Thoracic aorta (tissue), 2 donors: ENCODE measurements around the gene IL6R. TPM values are rescaled to one million over a fixed set of nuclear protein-coding genes. Genes with fewer than 3 reads are reported as not detected.

Source experiments
- ATAC-seq: fragments of 150-250 bp; one replicate; pipeline ENCODE4 v1.8.0; 2017; ENCODE audit warnings: low read depth; ENCODE audit not compliant: insufficient number of reproducible peaks, low FRiP score
- DNase-seq: peaks from one replicate; pipeline ENCODE4 v3.0.0-alpha.2; 2020; ENCODE audit warnings: low spot score
- H3K27ac ChIP-seq, 2 donors: fragments of 200-600 bp; sonication (generic); 1 replicate in 1 of 2; 2 replicates in 1 of 2; pipeline ENCODE4 v1.5.1; 2016; ENCODE audit warnings: mild to moderate bottlenecking in 2 of 2, moderate library complexity in 2 of 2
- H3K27me3 ChIP-seq: fragments of 200-600 bp; sonication (generic); replicated peaks from 2 replicates; pipeline ENCODE4 v1.6.0; 2016; ENCODE audit warnings: mild to moderate bottlenecking; ENCODE audit not compliant: insufficient read depth
- H3K36me3 ChIP-seq: fragments of 200-600 bp; sonication (generic); one replicate; pipeline ENCODE4 v1.5.1; 2016
- H3K4me1 ChIP-seq, 2 donors: fragments of 200-600 bp; sonication (generic); 1 replicate in 1 of 2; 2 replicates in 1 of 2; pipeline versions ENCODE4 v1.5.1 to v1.6.0; 2016; ENCODE audit warnings: low read depth in 2 of 2, mild to moderate bottlenecking in 1 of 2; ENCODE audit not compliant: control insufficient read depth in 1 of 2
- H3K4me3 ChIP-seq: fragments of 200-600 bp; sonication (generic); 2 replicates; pipeline ENCODE4 v1.5.1; 2016; ENCODE audit warnings: mild to moderate bottlenecking
- H3K9me3 ChIP-seq: fragments of 200-600 bp; sonication (generic); 2 replicates; pipeline ENCODE4 v1.5.1; 2016
- total RNA-seq, 2 donors: library from RNA; depleted of rRNA; stranded (reverse); fragments of >200 nt; gene quantifications; one replicate each; pipeline versions ENCODE4 v1.1.0 to v1.2.3, GENCODE V29; 2016
- TF ChIP-seq, protein P1 (sequence below): fragments of 200-600 bp; sonication (generic); IDR thresholded peaks from one replicate; pipeline ENCODE4 v1.5.1; 2019; ENCODE audit warnings: antibody characterized with exemption

Gene IL6R
- total RNA-seq, 2 donors from 2014 or later: 25.8 to 48.3 TPM

DNA sequence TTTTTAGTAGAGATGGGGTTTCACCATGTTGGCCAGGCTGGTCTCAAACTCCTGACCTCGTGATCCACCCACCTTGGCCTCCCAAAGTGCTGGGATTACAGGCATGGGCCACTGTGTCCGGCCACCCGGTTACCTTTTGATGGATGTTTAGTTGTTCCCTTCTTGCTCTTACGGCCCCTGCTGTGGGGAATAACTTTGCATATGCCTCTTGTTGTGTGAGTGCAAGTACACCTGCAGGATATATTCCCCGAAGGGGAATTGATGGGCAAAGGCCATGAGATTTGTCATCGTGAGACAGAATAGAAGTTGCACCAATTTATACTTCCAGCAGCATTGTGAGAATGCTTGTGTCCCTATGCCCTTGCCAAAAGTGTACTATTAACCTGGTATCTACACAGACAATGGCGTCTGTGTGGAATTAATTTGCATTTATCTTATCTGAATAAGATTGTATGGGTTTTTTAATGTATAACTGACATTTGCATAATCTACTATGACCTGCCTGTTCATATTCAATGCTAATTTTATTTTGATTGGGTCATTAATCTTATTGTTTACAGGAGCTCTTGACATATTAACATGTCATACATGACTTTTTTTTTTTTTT is 8.1 kb downstream of the IL6R start:
- Histone ChIP-seq H3K36me3 (no peaks in the 10 kb centered on the region), H3K4me3 (no peak overlapping the region), H3K9me3 (no peaks in the 10 kb centered on the region), H3K27me3 (no peaks in the 10 kb centered on the region), H3K4me1 (peaks cover 8 to 10% of the 10 kb centered on the region in 2 donors), H3K27ac (no peak overlapping the region)
- no peak for ATAC-seq
- TF ChIP-seq, protein P1, sequence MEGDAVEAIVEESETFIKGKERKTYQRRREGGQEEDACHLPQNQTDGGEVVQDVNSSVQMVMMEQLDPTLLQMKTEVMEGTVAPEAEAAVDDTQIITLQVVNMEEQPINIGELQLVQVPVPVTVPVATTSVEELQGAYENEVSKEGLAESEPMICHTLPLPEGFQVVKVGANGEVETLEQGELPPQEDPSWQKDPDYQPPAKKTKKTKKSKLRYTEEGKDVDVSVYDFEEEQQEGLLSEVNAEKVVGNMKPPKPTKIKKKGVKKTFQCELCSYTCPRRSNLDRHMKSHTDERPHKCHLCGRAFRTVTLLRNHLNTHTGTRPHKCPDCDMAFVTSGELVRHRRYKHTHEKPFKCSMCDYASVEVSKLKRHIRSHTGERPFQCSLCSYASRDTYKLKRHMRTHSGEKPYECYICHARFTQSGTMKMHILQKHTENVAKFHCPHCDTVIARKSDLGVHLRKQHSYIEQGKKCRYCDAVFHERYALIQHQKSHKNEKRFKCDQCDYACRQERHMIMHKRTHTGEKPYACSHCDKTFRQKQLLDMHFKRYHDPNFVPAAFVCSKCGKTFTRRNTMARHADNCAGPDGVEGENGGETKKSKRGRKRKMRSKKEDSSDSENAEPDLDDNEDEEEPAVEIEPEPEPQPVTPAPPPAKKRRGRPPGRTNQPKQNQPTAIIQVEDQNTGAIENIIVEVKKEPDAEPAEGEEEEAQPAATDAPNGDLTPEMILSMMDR: no peak
- DNase-seq: no peak

DNA sequence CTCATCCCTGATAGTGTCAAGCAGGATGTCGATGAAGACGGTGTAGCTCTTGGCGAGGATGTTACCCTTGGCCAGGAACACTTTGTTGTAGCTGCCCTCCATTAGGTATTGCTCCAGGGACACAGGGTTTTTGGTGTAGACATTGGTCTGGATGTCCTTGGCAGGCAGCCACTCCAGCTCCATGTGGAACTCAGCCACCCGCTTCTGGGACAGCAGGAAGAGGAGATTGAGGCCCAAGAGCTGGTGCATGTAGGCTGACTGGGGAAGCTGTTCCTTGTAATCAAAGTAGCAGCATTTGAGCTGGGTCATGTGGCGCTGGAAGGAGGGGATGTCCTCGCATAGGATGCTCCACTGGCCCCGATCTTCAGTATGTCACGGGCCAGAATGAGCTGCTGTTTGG is 9.5 kb downstream of the IL6R start:
- no peak overlapping the region for H3K27ac ChIP-seq
- H3K4me1 ChIP-seq: peaks cover 19 to 24% of the 10 kb centered on the region in 2 donors
- TF ChIP-seq, protein P1: no peak
- ATAC-seq (no peak), DNase-seq (no peak)
- no peaks in the 10 kb centered on the region for H3K9me3 ChIP-seq
- H3K4me3 ChIP-seq: no peak overlapping the region
- no peaks in the 10 kb centered on the region for H3K27me3 ChIP-seq
- no peaks in the 10 kb centered on the region for H3K36me3 ChIP-seq

DNA sequence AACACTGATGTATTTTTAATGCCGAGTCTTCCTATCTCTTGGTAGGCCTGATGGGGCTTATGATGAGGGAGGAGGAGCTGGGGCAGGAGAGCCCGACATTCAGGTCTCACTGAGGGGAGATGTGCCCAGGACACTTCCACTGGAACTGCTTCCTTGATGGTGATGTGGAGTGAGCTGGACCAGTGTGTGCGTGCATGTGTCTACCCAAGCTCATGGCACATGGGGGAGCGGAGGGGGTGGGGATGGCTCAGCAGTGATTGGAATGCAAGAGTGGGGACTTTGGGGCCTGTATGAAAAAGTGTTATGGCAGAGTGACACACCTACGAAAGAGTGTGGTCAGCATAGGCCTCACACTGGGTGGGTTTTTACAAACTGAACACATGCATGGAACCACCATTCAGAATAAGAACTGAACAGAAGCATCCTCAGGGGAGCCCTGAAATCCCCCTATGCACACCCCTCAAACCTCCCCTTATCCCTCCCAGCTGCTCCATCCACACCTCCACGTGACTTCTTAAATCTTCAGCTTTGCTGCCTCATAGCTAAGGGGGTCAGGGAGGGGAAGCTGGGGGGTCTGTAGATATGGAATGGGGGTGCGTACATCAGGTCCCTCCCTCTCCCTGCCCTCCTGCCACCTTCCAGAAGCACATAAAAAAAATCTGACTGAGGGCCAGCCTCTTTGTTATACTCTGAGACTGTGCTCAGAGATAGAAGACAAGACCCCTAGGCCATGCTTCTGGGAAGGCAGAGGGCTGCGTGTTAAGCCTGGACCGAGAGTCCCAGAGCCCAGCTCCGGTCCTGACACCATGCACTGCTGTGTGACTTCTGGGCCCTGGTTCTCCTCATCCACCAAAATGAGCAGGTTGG is 11.6 kb downstream of the IL6R start:
- no peak for DNase-seq
- Histone ChIP-seq H3K27ac (no peak overlapping the region), H3K36me3 (no peaks in the 10 kb centered on the region), H3K4me3 (no peak overlapping the region), H3K27me3 (no peaks in the 10 kb centered on the region), H3K9me3 (no peaks in the 10 kb centered on the region), H3K4me1 (peaks cover 37 to 43% of the 10 kb centered on the region in 2 donors)
- TF ChIP-seq, protein P1: no peak
- ATAC-seq: no peak

DNA sequence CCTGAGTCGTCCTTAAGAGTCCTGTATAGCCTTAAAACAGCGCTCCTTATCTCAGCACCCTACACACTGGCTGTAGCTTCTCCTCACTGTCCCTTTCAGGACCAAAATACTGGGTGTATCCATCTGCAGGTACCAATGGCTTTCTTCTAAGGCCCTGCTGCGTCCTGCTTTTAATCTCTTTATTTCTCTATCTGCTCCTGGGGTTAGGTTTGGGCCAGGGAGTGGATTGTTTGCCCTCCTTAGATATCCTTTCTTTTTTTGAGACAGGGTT is 12.1 kb downstream of the IL6R start:
- TF ChIP-seq, protein P1: no peak
- H3K27me3 ChIP-seq: no peaks in the 10 kb centered on the region
- H3K36me3 ChIP-seq: no peaks in the 10 kb centered on the region
- peaks cover 37 to 43% of the 10 kb centered on the region in 2 donors for H3K4me1 ChIP-seq
- ATAC-seq (no peak), DNase-seq (no peak)
- no peaks in the 10 kb centered on the region for H3K9me3 ChIP-seq
- H3K4me3 ChIP-seq: no peak overlapping the region
- H3K27ac ChIP-seq: no peak overlapping the region

DNA sequence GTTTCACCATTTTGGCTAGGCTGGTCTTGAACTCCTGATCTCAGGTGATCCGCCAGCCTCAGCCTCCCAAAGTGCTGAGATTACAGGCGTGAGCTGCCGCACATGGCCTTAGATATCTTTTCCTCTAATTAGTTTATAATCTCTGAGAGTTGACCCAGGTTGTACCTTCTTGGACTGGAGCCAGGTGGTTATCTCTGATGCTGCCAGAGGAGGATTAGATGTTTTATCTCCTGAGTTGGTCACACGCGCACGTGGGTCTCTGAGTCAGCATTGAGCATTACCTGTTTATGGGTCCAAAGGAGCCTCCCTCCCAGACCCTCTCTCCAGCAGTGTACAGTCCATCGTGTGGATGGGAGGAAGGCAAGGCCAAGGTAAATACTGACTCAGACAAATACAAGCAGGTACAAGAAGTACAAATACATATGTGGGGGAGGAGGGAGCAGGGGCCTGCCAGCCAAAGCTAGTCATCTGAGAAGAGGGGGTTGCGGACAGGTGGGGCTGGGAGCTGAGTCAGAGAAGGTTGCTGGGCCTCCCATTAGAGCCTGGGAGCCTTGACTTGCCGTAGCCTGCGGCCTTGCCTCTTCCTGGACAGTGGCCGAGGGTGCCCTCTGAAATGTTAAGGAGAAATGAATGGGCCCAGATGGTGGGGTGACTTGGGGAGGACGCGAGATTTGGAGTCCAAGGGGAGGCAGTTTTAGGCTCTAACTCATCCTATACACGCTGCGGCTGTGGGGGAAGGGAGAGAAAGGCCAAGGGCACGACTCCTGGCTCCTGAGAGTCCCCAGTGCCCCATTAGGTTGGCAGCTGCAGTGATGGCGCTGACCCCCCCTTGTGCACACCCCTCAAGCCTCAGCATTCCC is 13.1 kb downstream of the IL6R start:
- no peak for DNase-seq
- no peak for ATAC-seq
- Histone ChIP-seq H3K27ac (peak overlapping the region in 1 of 2 donors; percentile 99), H3K4me3 (peak overlapping the region; percentile 21), H3K36me3 (no peaks in the 10 kb centered on the region), H3K4me1 (peaks cover 39 to 50% of the 10 kb centered on the region in 2 donors), H3K9me3 (no peaks in the 10 kb centered on the region), H3K27me3 (no peaks in the 10 kb centered on the region)
- TF ChIP-seq, protein P1: no peak
